Liver (tissue), 9 donors: ENCODE data around the gene EMX1. TPM values are rescaled to one million over a fixed set of nuclear protein-coding genes. Genes with fewer than 3 reads are reported as not detected.

Source experiments
- DNase-seq: peaks from one replicate; pipeline ENCODE4 v3.0.0-alpha.2; 2017; ENCODE audit warnings: low spot score
- H3K27ac ChIP-seq, 2 donors: one replicate each; pipeline ENCODE4 v1.7.0; 2013; ENCODE audit warnings: inconsistent platforms in 2 of 2, low read length in 2 of 2, control low read depth in 1 of 2, low read depth in 1 of 2, mild to moderate bottlenecking in 1 of 2
- H3K27me3 ChIP-seq, 4 donors: one replicate each; pipeline versions ENCODE4 v1.6.1 to v1.7.0; 2013; ENCODE audit warnings: low read length in 3 of 4, inconsistent platforms in 1 of 4, mild to moderate bottlenecking in 1 of 4, moderate library complexity in 1 of 4; ENCODE audit not compliant: control insufficient read depth in 4 of 4, insufficient read depth in 4 of 4
- H3K36me3 ChIP-seq, 4 donors: one replicate each; pipeline versions ENCODE4 v1.6.1 to v1.7.0; 2013; ENCODE audit warnings: low read length in 3 of 4, mild to moderate bottlenecking in 3 of 4, low read depth in 1 of 4, moderate library complexity in 1 of 4; ENCODE audit not compliant: control insufficient read depth in 4 of 4, insufficient read depth in 3 of 4
- H3K4me1 ChIP-seq, 4 donors: one replicate each; pipeline versions ENCODE4 v1.6.1 to v1.7.0; 2013; ENCODE audit warnings: low read length in 3 of 4, mild to moderate bottlenecking in 3 of 4, moderate library complexity in 1 of 4; ENCODE audit not compliant: control insufficient read depth in 4 of 4, insufficient read depth in 4 of 4
- H3K4me3 ChIP-seq, 3 donors: one replicate each; pipeline versions ENCODE4 v1.6.1 to v1.7.0; 2013; ENCODE audit warnings: low read length in 3 of 3, control low read depth in 1 of 3, low read depth in 1 of 3, mild to moderate bottlenecking in 1 of 3
- H3K9ac ChIP-seq, 2 donors: one replicate each; pipeline ENCODE4 v1.7.0; 2013; ENCODE audit warnings: low read length in 2 of 2, mild to moderate bottlenecking in 2 of 2, moderate library complexity in 2 of 2, control low read depth in 1 of 2, low read depth in 1 of 2
- H3K9me3 ChIP-seq, 4 donors: one replicate each; pipeline versions ENCODE4 v1.6.1 to v1.7.0; 2013; ENCODE audit warnings: low read length in 3 of 4; ENCODE audit not compliant: control insufficient read depth in 4 of 4
- HNF4A ChIP-seq, 2 donors: conservative IDR thresholded peaks; 2 replicates each; pipeline ENCODE4 v1.6.1; 2016; ENCODE audit warnings: antibody characterized with exemption in 2 of 2, mild to moderate bottlenecking in 2 of 2
- RAD21 ChIP-seq, 2 donors: IDR thresholded peaks; 2 replicates each; pipeline ENCODE4 v1.6.1; 2016; ENCODE audit warnings: antibody characterized with exemption in 2 of 2, mild to moderate bottlenecking in 2 of 2
- SP1 ChIP-seq: IDR thresholded peaks from 2 replicates; pipeline ENCODE4 v1.6.1; 2018; ENCODE audit warnings: antibody characterized with exemption, mild to moderate bottlenecking
- YY1 ChIP-seq: IDR thresholded peaks from 2 replicates; pipeline ENCODE4 v1.6.1; 2016; ENCODE audit warnings: antibody characterized with exemption, mild to moderate bottlenecking
- WGBS: extraction: QIAGEN DNeasy Blood & Tissue Kit; methylation state at CpG from one replicate; pipeline ENCODE4 v1.1.7; 2013; 5-methylcytosine and 5-hydroxymethylcytosine counted together
- polyA plus RNA-seq, 2 donors: library from polyadenylated mRNA; stranded (reverse) in 1 of 2; unstranded in 1 of 2; fragments of 200-250 nt in 1 of 2; fragments of >200 nt in 1 of 2; fragmentation: Nextera tagmentation in 1 of 2; extraction: Ambion mirVana in 1 of 2; gene quantifications; one replicate each; pipeline versions ENCODE4 v1.2.1 to v1.2.3, GENCODE V29; 2013 to 2015
- total RNA-seq, 2 donors: library from RNA; depleted of rRNA; stranded (reverse); fragments of >200 nt; gene quantifications; one replicate each; pipeline ENCODE4 v1.2.3, GENCODE V29; 2014
- TF ChIP-seq, protein P1 (sequence below): fragments of 150-350 bp; IDR thresholded peaks from 2 replicates; pipeline ENCODE4 v1.5.1; 2017; ENCODE audit warnings: improper control_type of control experiment, low read depth, low read length; ENCODE audit not compliant: missing input control
- TF ChIP-seq, protein P2 (sequence below): IDR thresholded peaks from 2 replicates; pipeline ENCODE4 v1.6.1; 2016; ENCODE audit warnings: antibody characterized with exemption, mild to moderate bottlenecking
- donor health status: healthy.
- donor health status: healthy.
- donor health status: healthy.
- donor health status: healthy.
- donor health status: healthy.

EMX1 gene
- total and polyA plus RNA-seq, 4 donors = 0.06 to 0.18 (median 0.08) TPM; not detected in 1

DNA sequence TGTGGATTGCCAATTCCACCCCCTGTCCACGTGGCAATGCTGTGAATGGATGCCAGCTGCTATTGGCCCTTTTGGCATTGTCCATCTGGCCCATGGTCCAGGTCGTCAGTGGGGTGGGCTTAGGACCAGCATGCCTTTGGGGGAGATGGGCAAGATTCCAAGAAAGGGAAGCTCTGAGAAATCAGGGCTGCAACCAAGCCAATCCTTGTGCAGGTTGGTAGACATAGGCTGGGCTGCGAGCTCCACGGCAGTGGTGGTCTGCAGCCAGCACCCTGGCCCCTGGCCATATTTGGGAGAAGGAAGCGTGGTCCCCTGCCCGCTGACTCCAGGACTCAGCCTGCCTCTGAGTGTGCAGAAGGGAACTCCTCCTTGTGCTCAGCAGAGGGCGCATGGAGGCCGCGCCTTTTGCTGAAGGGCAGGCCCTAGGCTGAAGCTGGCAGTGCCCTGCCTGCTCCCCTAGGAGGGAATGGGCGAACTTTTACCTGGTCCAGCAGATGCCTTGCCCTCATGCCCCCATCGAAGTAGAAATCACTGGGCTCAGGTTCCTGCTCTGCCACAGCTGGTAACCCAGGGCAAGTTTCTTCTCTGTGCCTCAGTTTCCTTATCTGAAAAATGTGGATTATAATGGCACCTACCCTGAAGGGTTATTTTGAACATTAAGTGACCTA, 24.7 kb upstream of the EMX1 start:
- Histone ChIP-seq H3K27ac (no peak overlapping the region), H3K9ac (no peak overlapping the region), H3K4me3 (no peak overlapping the region), H3K4me1 (peaks cover 3 to 28% (median 23%) of the 10 kb centered on the region in 4 donors), H3K27me3 (no peaks in the 10 kb centered on the region), H3K9me3 (no peaks in the 10 kb centered on the region), H3K36me3 (peaks cover 0 to 13% (median 7%) of the 10 kb centered on the region in 4 donors)
- no peak for DNase-seq
- WGBS = 8% methylated on average over 11 of the region's 11 CpGs
- TF ChIP-seq, protein P1, sequence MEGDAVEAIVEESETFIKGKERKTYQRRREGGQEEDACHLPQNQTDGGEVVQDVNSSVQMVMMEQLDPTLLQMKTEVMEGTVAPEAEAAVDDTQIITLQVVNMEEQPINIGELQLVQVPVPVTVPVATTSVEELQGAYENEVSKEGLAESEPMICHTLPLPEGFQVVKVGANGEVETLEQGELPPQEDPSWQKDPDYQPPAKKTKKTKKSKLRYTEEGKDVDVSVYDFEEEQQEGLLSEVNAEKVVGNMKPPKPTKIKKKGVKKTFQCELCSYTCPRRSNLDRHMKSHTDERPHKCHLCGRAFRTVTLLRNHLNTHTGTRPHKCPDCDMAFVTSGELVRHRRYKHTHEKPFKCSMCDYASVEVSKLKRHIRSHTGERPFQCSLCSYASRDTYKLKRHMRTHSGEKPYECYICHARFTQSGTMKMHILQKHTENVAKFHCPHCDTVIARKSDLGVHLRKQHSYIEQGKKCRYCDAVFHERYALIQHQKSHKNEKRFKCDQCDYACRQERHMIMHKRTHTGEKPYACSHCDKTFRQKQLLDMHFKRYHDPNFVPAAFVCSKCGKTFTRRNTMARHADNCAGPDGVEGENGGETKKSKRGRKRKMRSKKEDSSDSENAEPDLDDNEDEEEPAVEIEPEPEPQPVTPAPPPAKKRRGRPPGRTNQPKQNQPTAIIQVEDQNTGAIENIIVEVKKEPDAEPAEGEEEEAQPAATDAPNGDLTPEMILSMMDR = peak; percentile 73
- TF ChIP-seq, protein P2, sequence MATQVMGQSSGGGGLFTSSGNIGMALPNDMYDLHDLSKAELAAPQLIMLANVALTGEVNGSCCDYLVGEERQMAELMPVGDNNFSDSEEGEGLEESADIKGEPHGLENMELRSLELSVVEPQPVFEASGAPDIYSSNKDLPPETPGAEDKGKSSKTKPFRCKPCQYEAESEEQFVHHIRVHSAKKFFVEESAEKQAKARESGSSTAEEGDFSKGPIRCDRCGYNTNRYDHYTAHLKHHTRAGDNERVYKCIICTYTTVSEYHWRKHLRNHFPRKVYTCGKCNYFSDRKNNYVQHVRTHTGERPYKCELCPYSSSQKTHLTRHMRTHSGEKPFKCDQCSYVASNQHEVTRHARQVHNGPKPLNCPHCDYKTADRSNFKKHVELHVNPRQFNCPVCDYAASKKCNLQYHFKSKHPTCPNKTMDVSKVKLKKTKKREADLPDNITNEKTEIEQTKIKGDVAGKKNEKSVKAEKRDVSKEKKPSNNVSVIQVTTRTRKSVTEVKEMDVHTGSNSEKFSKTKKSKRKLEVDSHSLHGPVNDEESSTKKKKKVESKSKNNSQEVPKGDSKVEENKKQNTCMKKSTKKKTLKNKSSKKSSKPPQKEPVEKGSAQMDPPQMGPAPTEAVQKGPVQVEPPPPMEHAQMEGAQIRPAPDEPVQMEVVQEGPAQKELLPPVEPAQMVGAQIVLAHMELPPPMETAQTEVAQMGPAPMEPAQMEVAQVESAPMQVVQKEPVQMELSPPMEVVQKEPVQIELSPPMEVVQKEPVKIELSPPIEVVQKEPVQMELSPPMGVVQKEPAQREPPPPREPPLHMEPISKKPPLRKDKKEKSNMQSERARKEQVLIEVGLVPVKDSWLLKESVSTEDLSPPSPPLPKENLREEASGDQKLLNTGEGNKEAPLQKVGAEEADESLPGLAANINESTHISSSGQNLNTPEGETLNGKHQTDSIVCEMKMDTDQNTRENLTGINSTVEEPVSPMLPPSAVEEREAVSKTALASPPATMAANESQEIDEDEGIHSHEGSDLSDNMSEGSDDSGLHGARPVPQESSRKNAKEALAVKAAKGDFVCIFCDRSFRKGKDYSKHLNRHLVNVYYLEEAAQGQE = no peak
- TF ChIP-seq RAD21 (IDR thresholded peaks at IDR 0.05) (peak; percentile 90 to 94), HNF4A (conservative IDR thresholded peaks at IDR 0.05) (no peak), YY1 (no peak)

DNA sequence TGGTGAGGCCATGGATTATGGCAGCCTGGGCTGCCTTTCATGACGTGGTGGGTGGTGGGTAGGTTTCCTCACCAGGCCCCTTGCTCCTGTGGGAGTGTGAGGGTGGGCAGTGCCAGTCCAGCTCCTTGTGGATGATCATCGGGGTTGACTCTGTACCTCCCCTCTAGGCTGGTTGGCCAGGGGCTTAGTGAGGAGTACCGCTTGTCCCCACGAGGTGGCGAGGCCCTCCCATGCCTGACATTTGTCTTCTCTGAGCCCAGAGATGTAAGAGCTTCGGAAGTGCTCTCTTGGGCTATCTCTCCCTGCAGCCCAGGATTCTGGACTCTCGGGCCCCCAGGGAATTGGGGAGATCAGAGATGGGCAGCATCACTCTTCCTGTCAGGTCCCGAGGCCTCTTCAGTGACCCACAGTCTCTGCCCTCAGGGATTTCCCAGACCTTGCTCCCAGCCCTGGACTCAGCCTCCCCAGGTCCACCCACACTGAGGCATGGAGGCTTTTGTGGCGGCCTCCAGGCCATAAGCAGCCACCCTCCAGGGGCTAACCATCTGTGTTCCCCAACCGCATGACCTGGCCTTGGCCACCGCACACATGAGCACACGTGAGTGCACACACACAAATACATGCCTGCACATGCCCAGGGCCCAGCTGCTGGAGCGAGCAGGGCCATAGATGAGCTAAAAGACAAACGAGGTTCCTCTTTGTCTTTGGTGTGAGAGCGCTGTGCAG, 23.6 kb upstream of the EMX1 start:
- Histone ChIP-seq H3K27ac (no peak overlapping the region), H3K9me3 (no peaks in the 10 kb centered on the region), H3K36me3 (peaks cover 0 to 13% (median 7%) of the 10 kb centered on the region in 4 donors), H3K4me1 (peaks cover 3 to 18% (median 13%) of the 10 kb centered on the region in 4 donors), H3K4me3 (no peak overlapping the region), H3K9ac (no peak overlapping the region), H3K27me3 (no peaks in the 10 kb centered on the region)
- TF ChIP-seq, protein P1 = peak; percentile 58
- TF ChIP-seq RAD21 (IDR thresholded peaks at IDR 0.05) (peak; percentile 71 to 84), SP1 (no peak)
- DNase-seq = peak; percentile 63
- WGBS = 61% methylated on average over 15 of the region's 15 CpGs
